Activated CD4-positive, CD25-positive, alpha-beta regulatory T cell treated with anti-CD3 and anti-CD28 coated beads, Interleukin-2, amount 50 U/mL, for 24 hours (primary cell): ENCODE data around the gene CNTD1.
"Not testable (repeated sequence)": the region's sequence is repeated elsewhere in the genome, so short reads cannot be mapped to it uniquely, and the experiment has no call there.

Experiments
- ATAC-seq, 2 donors: fragments of 150-1000 bp; cut with Tn5 transposase; one replicate each; pipeline ENCODE4 v1.10.0; 2021; ENCODE audit warnings: mild to moderate bottlenecking in 1 of 2, moderate library complexity in 1 of 2

CNTD1 gene

DNA sequence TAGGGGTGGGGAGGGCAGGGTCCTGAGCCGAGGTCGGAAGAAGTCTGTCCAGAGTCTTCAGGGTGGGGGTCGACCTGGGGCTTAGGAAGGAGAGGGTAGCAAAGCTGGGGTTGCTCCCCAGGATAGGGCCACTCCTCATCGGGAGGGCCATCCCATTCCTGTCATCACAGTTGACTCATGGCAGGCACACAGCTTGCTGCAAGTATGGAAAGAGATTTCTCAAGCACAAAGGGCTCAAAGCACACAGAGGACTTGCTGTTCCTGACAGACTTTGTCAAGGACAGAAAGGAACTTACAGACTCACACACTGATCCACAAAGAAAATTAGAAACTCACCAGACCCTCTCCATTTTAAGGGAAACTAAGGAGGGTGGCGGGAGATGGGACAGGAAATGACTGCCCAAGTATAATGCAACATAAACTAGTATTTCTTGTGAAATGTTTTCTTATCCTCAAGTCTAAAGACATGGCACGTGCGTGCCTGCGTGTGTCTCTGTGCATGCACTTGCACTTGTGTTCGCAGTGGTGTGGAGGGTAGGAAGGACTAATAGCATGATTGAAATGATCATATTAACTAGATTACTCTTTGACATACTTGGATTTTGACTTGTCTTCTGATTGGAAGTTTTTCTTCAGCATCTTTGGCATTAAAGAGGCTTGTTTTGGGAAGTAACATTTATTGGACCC is 48.1 kb downstream of the CNTD1 start:
- ATAC-seq, result no peak

DNA sequence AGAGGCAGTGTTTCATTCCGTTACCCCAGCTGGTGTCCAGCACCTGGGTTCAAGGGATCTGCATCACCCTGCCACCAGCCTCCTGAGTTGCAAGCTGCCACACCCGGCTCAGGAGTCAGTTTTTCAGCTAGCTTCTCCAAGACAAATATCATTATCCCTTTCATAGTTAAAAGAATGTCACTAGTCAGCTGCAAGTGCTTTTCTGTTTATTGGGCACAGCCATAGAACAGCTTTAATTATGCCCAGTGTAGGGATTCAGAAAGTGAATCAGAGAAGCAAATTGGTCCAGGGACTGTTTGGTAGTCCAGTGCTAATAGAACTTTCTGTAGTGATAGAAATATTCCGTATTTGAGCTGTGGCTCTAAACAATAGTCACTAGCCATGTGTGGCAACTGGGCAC is 49.4 kb downstream of the CNTD1 start:
- no peak for ATAC-seq

DNA sequence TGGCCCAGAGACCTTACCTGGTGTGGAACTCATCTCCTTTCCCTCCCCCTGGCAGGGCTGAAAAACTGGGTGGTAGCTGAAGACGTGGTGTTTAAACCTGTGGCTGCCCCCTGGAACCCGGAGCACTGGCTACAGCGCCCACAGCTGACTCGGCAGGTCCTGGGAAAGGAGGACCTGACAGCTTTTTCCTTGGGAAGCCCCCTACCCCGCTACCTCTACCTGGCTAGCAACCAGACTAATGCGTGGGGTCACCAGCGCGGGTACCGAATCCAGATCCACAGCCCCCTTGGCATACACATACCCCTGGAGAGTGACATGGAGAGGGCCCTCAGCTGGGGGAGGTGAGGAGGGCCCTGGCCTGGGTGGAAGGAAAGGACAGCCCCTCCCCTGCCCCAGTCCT is 50.4 kb downstream of the CNTD1 start:
- ATAC-seq, result no peak

DNA sequence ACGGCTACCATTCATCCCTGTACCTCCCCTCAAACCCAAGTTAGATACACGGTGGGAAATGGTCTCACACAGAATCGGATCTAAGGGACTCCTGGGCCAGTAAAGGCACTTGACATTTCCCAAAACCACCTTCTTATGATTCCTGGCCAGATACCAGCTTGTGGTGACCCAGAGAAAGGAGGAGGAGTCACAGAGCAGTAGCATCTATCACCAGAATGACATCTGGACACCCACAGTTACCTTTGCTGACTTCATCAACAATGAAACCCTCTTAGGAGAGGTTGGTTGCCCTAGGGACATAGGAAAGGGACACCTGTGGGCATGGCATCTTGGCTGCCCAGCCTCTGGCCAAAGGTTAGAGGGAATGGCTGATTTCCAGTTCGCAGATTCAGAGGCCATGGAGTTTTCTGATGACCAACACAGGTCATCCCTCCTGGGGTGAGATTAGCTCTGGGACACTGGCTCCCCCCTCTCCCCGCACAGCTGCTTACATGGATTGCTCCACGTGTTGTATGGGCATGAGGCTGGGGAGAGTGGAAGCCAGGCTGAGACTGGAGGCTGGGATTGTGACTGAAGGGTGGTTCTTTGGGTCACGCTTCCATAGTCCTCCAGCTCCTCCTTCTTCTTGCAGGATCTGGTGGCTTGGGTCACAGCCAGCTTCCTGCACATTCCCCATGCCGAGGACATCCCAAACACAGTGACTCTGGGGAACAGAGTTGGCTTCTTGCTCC is 51.0 kb downstream of the CNTD1 start:
- no peak for ATAC-seq

DNA sequence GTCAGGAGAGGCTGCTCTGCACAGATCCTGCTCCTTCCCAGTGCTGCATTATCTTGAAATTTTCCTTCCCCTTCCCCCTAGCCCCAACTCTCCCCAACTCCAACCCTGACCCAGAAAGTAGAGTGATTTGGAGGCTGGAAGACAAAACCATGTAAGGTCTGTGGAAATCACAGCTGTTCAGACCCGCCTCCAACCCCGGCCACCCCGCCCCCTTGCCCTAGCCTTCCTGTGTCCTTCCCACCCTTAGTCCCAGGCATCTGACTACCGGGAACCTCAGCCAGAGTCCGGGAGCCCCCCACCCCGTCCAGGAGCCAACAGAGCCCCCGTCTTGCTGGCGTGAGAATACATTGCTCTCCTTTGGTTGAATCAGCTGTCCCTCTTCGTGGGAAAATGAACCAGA is 52.3 kb downstream of the CNTD1 start, which contains the start of gene AOC3:
Gene AOC3, plus strand, starts transcription at position 246 of the 400 bp plus-strand sequence. Its CDS starts 145 bp downstream, at position 391.
- ATAC-seq, result no peak

DNA sequence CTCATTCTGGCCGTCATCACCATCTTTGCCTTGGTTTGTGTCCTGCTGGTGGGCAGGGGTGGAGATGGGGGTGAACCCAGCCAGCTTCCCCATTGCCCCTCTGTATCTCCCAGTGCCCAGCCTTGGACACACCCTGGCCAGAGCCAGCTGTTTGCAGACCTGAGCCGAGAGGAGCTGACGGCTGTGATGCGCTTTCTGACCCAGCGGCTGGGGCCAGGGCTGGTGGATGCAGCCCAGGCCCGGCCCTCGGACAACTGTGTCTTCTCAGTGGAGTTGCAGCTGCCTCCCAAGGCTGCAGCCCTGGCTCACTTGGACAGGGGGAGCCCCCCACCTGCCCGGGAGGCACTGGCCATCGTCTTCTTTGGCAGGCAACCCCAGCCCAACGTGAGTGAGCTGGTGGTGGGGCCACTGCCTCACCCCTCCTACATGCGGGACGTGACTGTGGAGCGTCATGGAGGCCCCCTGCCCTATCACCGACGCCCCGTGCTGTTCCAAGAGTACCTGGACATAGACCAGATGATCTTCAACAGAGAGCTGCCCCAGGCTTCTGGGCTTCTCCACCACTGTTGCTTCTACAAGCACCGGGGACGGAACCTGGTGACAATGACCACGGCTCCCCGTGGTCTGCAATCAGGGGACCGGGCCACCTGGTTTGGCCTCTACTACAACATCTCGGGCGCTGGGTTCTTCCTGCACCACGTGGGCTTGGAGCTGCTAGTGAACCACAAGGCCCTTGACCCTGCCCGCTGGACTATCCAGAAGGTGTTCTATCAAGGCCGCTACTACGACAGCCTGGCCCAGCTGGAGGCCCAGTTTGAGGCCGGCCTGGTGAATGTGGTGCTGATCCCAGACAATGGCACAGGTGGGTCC is 52.9 kb downstream of the CNTD1 start:
- not testable (repeated sequence) for ATAC-seq

DNA sequence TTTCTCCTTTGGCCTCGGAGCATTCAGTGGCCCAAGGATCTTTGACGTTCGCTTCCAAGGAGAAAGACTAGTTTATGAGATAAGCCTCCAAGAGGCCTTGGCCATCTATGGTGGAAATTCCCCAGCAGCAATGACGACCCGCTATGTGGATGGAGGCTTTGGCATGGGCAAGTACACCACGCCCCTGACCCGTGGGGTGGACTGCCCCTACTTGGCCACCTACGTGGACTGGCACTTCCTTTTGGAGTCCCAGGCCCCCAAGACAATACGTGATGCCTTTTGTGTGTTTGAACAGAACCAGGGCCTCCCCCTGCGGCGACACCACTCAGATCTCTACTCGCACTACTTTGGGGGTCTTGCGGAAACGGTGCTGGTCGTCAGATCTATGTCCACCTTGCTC is 53.7 kb downstream of the CNTD1 start:
- no peak for ATAC-seq

DNA sequence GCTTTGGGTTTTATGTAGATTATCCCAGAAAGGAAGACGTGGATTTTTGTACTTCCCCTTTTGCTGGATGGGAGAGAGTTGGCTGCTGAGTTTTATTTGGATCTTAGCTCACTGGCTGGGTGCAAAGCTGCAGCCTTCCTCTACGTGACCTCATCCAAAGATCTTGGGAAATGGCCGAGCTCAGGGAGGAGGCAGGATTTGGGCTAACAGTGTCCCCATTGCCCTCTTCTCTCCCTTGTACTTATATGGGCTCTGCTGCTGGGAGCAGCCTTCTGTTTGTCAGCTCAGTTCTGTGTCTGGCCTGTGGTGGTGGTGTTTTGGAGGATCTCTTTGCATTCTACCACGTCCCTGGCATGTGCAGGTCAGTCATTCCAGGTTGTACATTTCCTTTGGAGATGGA is 54.3 kb downstream of the CNTD1 start:
- no peak for ATAC-seq

DNA sequence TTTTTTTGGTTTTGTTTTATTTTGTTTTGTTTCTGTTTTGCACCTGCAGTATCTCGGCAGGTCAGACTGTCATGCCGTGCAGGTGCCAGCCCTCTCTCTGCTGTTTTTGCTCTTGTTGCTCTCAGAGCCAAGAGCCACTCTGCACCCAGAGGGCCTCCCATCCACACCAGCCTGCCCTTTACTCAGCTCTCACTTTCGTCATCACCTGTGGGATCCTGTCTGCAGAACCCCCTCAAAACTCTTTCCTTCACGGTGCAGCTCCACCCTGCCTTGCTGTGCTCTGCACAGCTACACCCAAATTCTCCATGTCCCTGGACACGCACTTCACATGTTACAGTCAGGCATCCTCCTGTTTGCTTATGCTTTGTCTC is 54.9 kb downstream of the CNTD1 start:
- ATAC-seq, result no peak

DNA sequence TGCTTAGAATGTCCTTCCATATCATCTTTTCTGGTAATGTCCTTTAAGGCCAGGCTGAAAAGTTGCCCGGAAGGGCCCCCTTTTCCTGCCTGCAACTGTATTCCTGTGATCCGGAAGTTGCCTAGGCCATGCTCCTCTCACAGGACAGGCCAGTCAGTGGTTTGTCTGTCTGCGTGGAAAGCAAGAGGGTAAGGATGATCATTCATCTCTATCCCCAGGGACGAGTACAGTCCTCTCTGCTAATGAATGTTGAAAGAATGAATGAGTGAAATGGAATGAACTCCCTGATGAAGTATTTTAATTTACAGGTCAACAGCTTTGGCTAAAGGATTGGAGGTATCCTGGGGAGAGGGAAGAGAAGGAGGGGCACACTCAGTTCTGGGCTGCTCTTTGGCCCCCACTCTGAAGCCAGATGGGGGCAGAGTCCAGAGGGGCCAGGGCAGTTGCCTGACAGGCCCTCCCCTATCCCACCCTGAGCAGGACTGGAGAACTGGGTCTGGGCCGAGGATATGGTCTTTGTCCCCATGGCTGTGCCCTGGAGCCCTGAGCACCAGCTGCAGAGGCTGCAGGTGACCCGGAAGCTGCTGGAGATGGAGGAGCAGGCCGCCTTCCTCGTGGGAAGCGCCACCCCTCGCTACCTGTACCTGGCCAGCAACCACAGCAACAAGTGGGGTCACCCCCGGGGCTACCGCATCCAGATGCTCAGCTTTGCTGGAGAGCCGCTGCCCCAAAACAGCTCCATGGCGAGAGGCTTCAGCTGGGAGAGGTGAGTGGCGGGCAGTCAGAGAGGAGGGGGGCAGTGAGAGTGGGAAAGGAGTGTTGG is 55.5 kb downstream of the CNTD1 start:
- no peak for ATAC-seq

DNA sequence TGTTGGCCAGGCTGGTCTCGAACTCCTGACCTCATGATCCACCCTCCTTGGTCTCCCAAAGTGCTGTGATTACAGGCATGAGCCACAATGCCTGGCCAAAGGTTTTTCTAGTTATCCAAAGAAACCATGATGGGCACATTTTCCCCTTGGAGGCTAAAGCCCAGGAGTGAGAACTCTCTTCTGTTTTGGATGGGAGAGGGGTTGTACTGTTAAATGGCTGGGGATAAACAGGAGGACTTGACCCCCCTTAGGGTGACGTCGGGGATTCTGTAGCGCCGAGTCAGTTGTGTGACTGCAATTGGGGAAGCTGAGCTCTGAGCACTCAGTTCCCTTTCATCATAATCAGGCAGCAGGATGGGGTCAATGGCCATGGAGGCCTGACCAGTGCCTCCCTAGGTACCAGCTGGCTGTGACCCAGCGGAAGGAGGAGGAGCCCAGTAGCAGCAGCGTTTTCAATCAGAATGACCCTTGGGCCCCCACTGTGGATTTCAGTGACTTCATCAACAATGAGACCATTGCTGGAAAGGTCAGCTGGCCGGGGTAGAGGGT is 56.5 kb downstream of the CNTD1 start:
- ATAC-seq, result no peak

DNA sequence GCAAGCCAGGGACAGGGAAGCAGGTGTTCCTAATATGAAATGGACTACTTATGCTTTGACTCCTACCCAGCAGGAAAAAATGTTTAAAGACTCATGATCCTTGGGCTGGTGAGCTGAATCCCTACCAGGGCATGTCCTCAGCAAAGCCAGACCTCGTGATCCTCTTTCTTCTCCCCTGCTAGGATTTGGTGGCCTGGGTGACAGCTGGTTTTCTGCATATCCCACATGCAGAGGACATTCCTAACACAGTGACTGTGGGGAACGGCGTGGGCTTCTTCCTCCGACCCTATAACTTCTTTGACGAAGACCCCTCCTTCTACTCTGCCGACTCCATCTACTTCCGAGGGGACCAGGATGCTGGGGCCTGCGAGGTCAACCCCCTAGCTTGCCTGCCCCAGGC is 57.4 kb downstream of the CNTD1 start:
- not testable (repeated sequence) for ATAC-seq

DNA sequence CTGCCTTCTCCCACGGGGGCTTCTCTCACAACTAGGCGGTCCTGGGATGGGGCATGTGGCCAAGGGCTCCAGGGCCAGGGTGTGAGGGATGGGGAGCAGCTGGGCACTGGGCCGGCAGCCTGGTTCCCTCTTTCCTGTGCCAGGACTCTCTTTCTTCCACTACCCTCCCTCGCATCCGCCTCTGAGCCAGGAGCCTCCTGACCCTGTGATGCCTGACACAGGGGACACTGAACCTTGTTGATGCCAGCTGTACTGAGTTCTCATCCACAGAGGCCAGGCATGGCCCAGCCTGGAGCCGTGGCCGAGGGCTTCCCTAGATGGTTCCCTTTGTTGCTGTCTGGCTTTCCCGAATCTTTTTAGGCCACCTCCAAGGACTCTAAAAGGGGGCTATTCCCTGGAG is 57.9 kb downstream of the CNTD1 start:
- not testable (repeated sequence) for ATAC-seq

DNA sequence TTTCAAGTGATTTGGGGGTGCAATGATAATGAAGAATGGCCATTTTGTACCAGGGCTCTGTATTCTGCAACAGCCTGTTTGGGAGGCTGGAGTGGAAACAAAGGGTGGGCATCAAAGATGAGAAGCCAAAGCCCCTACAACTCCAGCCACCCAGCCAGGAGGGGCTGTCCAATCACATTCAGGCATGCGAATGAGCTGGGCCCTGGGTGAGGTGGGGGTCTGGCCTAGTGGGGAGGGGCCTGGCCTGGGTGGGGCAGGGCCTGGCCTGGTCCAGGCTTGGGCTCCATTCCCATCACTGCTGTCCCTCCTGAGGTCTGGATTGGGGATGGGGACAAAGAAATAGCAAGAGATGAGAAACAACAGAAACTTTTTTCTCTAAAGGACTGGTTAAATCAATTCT is 58.7 kb downstream of the CNTD1 start:
- no peak for ATAC-seq
